ENCODE measurements around the gene ACCS.

DNA sequence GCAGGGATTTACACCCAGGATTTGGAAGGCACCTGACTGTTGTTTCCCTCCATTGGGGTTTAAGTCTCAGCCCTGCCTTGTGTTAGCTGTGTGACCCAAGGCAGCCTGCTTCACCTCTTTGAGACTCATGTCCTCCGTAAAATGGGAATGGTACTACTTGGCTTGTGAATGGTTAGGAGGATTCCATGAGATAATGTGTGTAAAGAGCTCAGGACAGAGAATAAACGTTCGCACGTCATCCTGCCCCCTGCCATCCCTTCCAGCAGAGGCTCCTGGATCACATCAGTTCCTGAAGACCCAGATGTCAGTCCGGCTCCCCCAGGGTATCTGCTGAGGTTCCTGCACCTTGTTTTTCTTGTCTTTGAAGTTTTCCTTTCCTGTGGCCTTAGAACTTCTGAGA, 35.1 kb upstream of the ACCS start:
- TF ChIP-seq, protein P1, sequence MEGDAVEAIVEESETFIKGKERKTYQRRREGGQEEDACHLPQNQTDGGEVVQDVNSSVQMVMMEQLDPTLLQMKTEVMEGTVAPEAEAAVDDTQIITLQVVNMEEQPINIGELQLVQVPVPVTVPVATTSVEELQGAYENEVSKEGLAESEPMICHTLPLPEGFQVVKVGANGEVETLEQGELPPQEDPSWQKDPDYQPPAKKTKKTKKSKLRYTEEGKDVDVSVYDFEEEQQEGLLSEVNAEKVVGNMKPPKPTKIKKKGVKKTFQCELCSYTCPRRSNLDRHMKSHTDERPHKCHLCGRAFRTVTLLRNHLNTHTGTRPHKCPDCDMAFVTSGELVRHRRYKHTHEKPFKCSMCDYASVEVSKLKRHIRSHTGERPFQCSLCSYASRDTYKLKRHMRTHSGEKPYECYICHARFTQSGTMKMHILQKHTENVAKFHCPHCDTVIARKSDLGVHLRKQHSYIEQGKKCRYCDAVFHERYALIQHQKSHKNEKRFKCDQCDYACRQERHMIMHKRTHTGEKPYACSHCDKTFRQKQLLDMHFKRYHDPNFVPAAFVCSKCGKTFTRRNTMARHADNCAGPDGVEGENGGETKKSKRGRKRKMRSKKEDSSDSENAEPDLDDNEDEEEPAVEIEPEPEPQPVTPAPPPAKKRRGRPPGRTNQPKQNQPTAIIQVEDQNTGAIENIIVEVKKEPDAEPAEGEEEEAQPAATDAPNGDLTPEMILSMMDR (IDR thresholded peaks at IDR 0.05 in 4 of 5, conservative IDR thresholded peaks at IDR 0.05 in 1 of 5) = no peak
- TF ChIP-seq POLR2A (IDR thresholded peaks at IDR 0.05) = no peak
